T-helper 22 cell (primary cell): ENCODE results near the gene TSTD2.
A peak's percentile ranks its signal among the peaks of the same experiment; 100 is the strongest.
"Not testable (repeated sequence)": the region's sequence is repeated elsewhere in the genome, so short reads cannot be mapped to it uniquely, and the experiment has no call there.

Source experiments
- DNase-seq: peaks from one replicate; pipeline ENCODE4 v3.0.0-alpha.2; 2020; ENCODE audit warnings: low read depth

TSTD2 gene

DNA sequence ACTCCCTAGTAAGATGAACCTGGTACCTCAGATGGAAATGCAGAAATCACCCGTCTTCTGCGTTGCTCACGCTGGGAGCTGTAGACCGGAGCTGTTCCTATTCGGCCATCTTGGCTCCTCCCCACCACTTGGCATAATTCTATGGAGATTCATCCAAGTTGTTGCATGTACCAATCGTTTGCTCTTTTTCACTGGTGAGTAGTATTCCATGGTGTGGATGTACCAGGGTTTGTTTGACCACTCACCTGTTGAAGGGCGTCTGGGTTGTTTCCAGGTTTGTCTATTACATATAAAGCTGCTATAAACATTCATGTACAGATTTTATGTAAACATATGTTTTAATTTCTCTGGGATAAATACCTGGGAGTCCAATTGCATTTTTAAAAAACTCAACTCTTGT, 46.3 kb downstream of the TSTD2 start:
- not testable (repeated sequence) for DNase-seq

DNA sequence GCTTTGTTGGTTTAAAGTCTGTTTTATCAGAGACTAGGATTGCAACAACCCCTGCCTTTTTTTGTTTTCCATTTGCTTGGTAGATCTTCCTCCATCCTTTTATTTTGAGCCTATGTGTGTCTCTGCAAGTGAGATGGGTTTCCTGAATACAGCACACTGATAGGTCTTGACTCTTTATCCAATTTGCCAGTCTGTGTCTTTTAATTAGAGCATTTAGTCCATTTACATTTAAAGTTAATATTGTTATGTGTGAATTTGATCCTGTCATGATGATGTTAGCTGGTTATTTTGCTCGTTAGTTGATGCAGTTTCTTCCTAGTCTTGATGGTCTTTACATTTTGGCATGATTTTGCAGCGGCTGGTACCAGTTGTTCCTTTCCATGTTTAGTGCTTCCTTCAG, 48.4 kb downstream of the TSTD2 start:
- DNase-seq, result not testable (repeated sequence)

DNA sequence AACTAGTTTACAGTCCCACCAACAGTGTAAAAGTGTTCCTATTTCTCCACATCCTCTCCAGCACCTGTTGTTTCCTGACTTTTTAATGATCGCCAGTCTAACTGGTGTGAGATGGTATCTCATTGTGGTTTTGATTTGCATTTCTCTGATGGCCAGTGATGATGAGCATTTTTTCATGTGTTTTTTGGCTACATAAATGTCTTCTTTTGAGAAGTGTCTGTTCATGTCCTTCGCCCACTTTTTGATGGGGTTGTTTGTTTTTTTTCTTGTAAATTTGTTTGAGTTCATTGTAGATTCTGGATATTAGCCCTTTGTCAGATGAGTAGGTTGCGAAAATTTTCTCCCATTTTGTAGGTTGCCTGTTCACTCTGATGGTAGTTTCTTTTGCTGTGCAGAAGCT, 51.6 kb downstream of the TSTD2 start:
- not testable (repeated sequence) for DNase-seq

- DNase-seq, result no peak
These were observed 53.3 kb downstream of the TSTD2 start for GRCh38 chr9:97579914-97580313.

- DNase-seq, result no peak
These were observed 54.3 kb downstream of the TSTD2 start for GRCh38 chr9:97578846-97579245.

- DNase-seq, result no peak
These were observed 56.1 kb downstream of the TSTD2 start for GRCh38 chr9:97577051-97577450.

- DNase-seq, result no peak
These were observed 57.4 kb downstream of the TSTD2 start for GRCh38 chr9:97575673-97576200.

GRCh38 chr9:97574921-97575672, 58.1 kb downstream of the TSTD2 start:
- peak; percentile 16 for DNase-seq

- DNase-seq, result not testable (repeated sequence)
These were observed 59.0 kb downstream of the TSTD2 start for GRCh38 chr9:97574101-97574571.

- no peak for DNase-seq
These were observed 59.6 kb downstream of the TSTD2 start for GRCh38 chr9:97573482-97574073.

GRCh38 chr9:97572892-97573365, 60.2 kb downstream of the TSTD2 start:
- DNase-seq, result no peak

GRCh38 chr9:97572196-97572891, 60.8 kb downstream of the TSTD2 start:
- no peak for DNase-seq

- DNase-seq, result no peak
These were observed 61.5 kb downstream of the TSTD2 start for GRCh38 chr9:97571664-97572063.

- DNase-seq, result no peak
These were observed 62.3 kb downstream of the TSTD2 start for GRCh38 chr9:97570899-97571298.

DNA sequence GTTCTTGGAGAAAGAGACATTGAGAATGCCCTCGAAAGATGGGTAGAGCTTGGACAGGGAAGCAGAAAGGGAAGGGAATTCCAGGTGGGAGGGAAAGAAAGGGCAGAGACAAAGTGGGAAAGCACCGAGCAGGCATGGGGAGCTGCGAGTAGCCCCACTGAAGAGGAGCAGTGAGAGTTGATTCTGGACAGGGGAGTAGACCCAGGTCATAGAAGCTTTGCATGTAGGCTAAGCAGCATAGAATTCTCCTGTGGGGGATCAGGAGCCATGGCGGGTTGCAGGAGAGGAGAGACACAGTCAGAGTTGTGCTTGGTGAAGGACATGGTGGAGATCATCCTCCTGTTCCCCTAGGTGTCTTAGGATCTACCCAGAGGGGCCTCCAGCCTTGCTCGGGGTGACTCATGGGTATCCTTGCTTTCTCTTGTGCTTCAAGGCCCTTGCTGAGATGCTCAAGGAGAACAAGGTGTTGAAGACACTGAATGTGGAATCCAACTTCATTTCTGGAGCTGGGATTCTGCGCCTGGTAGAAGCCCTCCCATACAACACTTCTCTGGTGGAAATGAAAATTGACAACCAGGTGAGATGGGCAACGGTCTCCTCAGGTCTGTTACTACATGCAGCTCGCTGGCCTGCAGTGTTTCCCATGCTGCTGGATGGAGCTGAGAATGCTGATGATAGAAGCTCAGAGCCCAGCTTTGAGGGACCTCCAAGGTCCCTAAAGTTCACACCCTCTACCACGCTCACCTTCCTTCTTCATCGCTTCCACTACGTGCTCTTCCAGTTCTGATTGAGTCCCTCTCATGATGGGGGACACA, 64.5 kb downstream of the TSTD2 start:
- no peak for DNase-seq

DNA sequence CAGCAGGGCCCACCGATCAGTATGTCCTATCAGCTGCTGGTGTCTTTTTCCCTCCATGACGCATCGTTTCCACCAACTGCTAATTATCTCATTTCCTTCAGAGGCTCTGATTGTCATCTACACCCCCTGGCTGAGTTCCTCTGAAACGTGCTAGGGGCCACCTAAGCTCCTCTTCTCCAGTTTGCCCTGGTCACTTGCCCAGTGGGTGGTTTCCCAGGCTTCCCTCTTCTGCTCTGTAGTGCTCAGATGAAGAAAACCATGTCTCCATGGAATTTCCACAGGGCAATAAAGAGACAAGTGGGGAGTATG, 65.3 kb downstream of the TSTD2 start:
- no peak for DNase-seq

DNA sequence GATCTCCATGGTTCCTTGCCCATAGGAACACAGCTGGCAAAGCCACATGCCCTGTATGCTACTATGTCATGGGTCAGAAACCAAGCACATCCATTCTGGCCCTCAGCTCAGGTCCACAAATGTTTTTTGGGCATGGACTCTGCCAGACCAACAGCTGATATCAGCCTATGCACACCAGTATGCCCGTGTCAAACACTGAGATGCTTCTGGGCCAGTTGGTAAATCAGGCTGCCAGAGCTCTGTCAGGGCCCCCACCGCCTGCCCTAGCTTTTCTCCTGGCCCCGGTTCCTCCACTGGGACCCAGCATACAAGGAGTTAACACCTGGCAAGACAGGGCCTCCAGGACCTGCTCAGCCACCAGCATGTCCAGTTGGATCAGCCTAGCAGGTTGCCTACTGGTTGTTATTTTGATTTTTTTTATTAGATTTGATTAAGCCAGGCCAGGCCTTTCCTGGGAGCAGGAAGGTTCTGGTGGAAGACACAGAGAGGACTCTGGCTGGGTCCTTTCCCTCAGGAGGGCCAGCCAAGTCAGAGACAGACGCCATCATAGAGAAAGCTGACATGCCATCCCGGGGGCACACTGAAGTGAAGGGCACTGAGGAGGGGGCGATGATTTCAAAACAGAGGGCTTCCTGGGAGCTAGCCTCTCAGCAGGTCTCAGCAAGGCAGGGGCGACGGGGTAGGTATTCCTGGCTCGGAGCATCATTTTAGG, 65.8 kb downstream of the TSTD2 start:
- no peak for DNase-seq

DNA sequence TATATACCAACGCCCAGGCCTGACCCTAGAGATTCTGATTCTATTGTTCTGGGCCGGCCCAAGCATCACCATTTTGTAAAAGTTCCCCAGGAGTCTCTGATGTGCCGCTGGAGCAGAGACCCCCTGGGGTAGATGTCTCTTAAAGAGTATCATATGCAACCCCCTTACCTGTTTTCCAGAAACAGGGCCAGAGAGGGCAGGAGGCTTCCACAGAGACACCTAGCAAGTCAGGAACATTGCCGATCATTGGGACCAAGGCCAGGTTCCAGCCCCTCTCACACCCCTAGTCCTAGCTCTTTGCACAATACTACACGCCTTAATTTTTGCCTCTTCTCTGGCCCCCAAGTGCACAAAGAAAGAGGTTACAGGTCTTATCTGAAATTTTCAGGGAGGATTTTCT, 67.9 kb downstream of the TSTD2 start:
- no peak for DNase-seq

DNA sequence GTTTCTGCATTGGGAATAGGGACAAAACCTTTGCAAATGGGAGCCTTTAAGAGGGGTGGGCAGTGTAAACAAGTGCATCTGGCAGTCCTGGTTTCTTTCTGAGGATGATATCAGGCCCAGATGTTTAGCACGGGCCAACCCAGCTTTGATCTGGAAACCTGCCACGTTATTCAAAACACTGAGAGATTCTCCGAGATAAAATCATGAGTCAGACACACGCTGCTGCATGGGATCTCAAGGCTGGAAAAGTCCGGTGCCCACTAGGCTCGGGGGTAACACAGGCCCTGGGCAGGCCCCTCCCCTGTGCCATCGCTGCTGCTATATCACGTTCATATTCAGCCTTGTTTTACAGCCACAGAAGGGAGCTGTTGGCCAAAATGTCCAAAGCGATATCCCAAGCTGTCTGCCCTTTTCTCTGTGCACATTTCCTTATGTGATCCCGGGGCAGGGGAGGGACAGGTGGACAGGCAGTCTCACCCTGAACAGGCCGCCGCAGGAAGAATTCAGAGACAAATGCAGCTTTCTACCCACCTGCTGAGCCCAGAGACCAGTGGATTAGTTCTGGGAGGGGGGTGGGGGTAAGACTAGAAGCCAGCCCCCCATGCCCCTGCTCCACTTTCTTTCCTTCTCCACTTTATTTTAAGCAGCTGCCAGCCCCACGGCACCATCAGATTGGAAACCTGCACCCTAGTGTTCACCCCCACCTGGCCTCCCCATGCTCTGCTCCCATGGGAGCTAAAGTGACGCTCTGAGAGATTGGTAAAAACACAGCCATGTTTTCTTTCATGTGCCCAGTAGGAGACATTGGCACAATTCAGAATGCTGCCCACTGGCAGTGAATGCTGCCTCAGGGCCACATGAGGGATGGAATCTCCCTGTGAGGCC, 68.6 kb downstream of the TSTD2 start:
- no peak for DNase-seq

- no peak for DNase-seq
These were observed 69.6 kb downstream of the TSTD2 start for GRCh38 chr9:97563458-97564135.
